Testis (tissue), 2 donors: ENCODE data around the gene SSBP1.

Source experiments
- POLR2A ChIP-seq: fragments of 450-650 bp; IDR thresholded peaks from one replicate; pipeline ENCODE4 v1.6.1; 2017; ENCODE audit warnings: antibody characterized with exemption, mild to moderate bottlenecking, moderate library complexity
- TF ChIP-seq, protein P1 (sequence below), 3 experiments: fragments of 450-650 bp in 2 of 3; fragments of 200-600 bp in 1 of 3; sonication (generic) in 1 of 3; IDR thresholded peaks; one replicate each; pipeline ENCODE4 v1.5.1; 2016 to 2019; ENCODE audit warnings: antibody characterized with exemption in 3 of 3, mild to moderate bottlenecking in 2 of 3, moderate library complexity in 1 of 3

DNA sequence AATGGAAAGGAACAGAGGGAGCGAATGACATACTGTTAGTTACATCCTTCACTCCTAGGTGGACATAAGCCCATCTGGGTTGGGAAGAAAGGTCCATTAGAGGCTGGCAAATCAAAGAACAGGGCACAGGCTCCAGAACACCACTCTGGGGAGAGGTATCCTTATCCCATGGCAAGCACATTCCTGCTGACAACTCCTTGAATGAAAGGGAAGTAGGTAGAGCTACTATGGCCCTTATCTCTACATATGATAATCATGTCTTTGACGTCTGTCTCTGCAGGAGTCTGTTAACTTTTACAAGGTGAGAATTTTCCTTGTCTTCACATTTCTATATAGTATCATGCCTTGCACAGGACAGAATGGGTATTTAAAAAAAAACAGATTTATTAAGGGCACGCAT, 46.6 kb upstream of the SSBP1 start:
- TF ChIP-seq, protein P1, sequence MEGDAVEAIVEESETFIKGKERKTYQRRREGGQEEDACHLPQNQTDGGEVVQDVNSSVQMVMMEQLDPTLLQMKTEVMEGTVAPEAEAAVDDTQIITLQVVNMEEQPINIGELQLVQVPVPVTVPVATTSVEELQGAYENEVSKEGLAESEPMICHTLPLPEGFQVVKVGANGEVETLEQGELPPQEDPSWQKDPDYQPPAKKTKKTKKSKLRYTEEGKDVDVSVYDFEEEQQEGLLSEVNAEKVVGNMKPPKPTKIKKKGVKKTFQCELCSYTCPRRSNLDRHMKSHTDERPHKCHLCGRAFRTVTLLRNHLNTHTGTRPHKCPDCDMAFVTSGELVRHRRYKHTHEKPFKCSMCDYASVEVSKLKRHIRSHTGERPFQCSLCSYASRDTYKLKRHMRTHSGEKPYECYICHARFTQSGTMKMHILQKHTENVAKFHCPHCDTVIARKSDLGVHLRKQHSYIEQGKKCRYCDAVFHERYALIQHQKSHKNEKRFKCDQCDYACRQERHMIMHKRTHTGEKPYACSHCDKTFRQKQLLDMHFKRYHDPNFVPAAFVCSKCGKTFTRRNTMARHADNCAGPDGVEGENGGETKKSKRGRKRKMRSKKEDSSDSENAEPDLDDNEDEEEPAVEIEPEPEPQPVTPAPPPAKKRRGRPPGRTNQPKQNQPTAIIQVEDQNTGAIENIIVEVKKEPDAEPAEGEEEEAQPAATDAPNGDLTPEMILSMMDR (IDR thresholded peaks at IDR 0.05): no peak
- no peak for TF ChIP-seq POLR2A
